GM23248 (cell line): ENCODE measurements around the gene GJD3. TPM values are rescaled to one million over a fixed set of nuclear protein-coding genes. Genes with fewer than 3 reads are reported as not detected.

Experiments
- DNase-seq: peaks from one replicate; pipeline ENCODE4 v3.0.0-alpha.2; 2015
- H2AFZ ChIP-seq: fragments of 200-600 bp; sonication (generic); 2 replicates; pipeline ENCODE4 v1.6.1; 2016; ENCODE audit warnings: antibody characterized with exemption
- H3F3A ChIP-seq: fragments of 200-600 bp; sonication (generic); 2 replicates; pipeline ENCODE4 v1.6.1; 2016; ENCODE audit warnings: mild to moderate bottlenecking, antibody characterized with exemption, mixed run types; ENCODE audit not compliant: insufficient read depth
- H3K27ac ChIP-seq: fragments of 200-600 bp; sonication (generic); 2 replicates; pipeline ENCODE4 v1.5.1; 2016; ENCODE audit warnings: mild to moderate bottlenecking
- H3K27me3 ChIP-seq: fragments of 200-600 bp; sonication (generic); replicated peaks from 2 replicates; pipeline ENCODE4 v1.6.1; 2016; ENCODE audit warnings: mild to moderate bottlenecking; ENCODE audit not compliant: insufficient read depth
- H3K36me3 ChIP-seq: fragments of 200-600 bp; sonication (generic); 2 replicates; pipeline ENCODE4 v1.6.1; 2016; ENCODE audit warnings: low read depth, mild to moderate bottlenecking
- H3K4me1 ChIP-seq: fragments of 200-600 bp; sonication (generic); 2 replicates; pipeline ENCODE4 v1.6.1; 2016; ENCODE audit warnings: mild to moderate bottlenecking; ENCODE audit not compliant: insufficient read depth
- H3K4me2 ChIP-seq: fragments of 200-600 bp; sonication (generic); one replicate; pipeline ENCODE4 v1.6.1; 2016; ENCODE audit warnings: mild to moderate bottlenecking; ENCODE audit not compliant: unreplicated experiment
- H3K4me3 ChIP-seq: fragments of 200-600 bp; sonication (generic); 2 replicates; pipeline ENCODE4 v1.5.1; 2016; ENCODE audit warnings: mild to moderate bottlenecking
- H3K79me2 ChIP-seq: fragments of 200-600 bp; sonication (generic); 2 replicates; pipeline ENCODE4 v1.6.1; 2016; ENCODE audit warnings: mild to moderate bottlenecking; ENCODE audit not compliant: insufficient read depth
- H3K9ac ChIP-seq: fragments of 200-600 bp; sonication (generic); 2 replicates; pipeline ENCODE4 v1.6.1; 2016; ENCODE audit warnings: mild to moderate bottlenecking
- H3K9me2 ChIP-seq: fragments of 200-600 bp; sonication (generic); 2 replicates; pipeline ENCODE4 v1.6.1; 2016; ENCODE audit warnings: mixed run types, mild to moderate bottlenecking, moderate library complexity; ENCODE audit not compliant: insufficient read depth
- H3K9me3 ChIP-seq: fragments of 200-600 bp; sonication (generic); one replicate; pipeline ENCODE4 v1.6.1; 2017; ENCODE audit warnings: low read depth
- H4K20me1 ChIP-seq: fragments of 200-600 bp; sonication (generic); 2 replicates; pipeline ENCODE4 v1.6.0; 2016; ENCODE audit not compliant: insufficient read depth
- EZH2 ChIP-seq: fragments of 200-600 bp; sonication (generic); IDR thresholded peaks from 2 replicates; pipeline ENCODE4 v1.6.1; 2018; ENCODE audit warnings: antibody characterized with exemption, mild to moderate bottlenecking; ENCODE audit not compliant: insufficient read depth, poor library complexity, severe bottlenecking
- EZH2phosphoT487 ChIP-seq: fragments of 200-600 bp; sonication (generic); IDR thresholded peaks from 2 replicates; pipeline ENCODE4 v1.6.1; 2018; ENCODE audit warnings: antibody characterized with exemption, moderate library complexity, mild to moderate bottlenecking, low read depth; ENCODE audit not compliant: insufficient read depth
- WGBS, 2 experiments: methylation state at CpG; one replicate each; pipeline ENCODE4 v1.1.6; 2015 to 2017; ENCODE audit warnings: low lambda C conversion rate in 2 of 2, low coverage in 1 of 2; ENCODE audit errors: missing lambda C conversion rate in 2 of 2; 5-methylcytosine and 5-hydroxymethylcytosine counted together
- in situ Hi-C: fragments of 300-500 bp; cut with MboI; formaldehyde crosslinking; loops from 2 replicates; pipeline ENCODE4 v1.15.0; 2020
- polyA plus RNA-seq: library from polyadenylated mRNA; unstranded; fragments of >200 nt; fragmentation: Nextera tagmentation; extraction: Ambion mirVana; gene quantifications from 2 replicates; pipeline ENCODE4 v1.2.1, GENCODE V29; 2016
- total RNA-seq: library from RNA; depleted of rRNA; stranded (reverse); fragments of >200 nt; shearing (Covaris generic); gene quantifications from 2 replicates; pipeline ENCODE4 v1.2.3, GENCODE V29; 2014

The GJD3 gene
- total and polyA plus RNA-seq, 2 experiments from 2014 or later, result 1.2 to 2.0 TPM

- Histone ChIP-seq H3K4me3 (peak overlapping the region; percentile 76), H2AFZ (peak overlapping the region; percentile 83), H3K79me2 (no peaks in the 10 kb centered on the region), H4K20me1 (no peaks in the 10 kb centered on the region), H3K4me1 (no peaks in the 10 kb centered on the region; the same call in 1 of the 2 replicates), H3K27me3 (no peaks in the 10 kb centered on the region), H3F3A (peaks cover 10% of the 10 kb centered on the region), H3K9me3 (no peaks in the 10 kb centered on the region), H3K9ac (peak overlapping the region; percentile 77), H3K27ac (no peak overlapping the region), H3K4me2 (peak overlapping the region; percentile 67), H3K9me2 (no peaks in the 10 kb centered on the region), H3K36me3 (no peaks in the 10 kb centered on the region)
- WGBS, 2 experiments, result 60 to 65% methylated on average over 20 to 21 of the region's 24 CpGs
- DNase-seq, result no peak
- no peak for TF ChIP-seq EZH2phosphoT487
- no peak for TF ChIP-seq EZH2
- in situ Hi-C loops, result loop anchor here (10.0 to 25.0 kb wide), 2 partner anchors 173 to 425 kb away; partner anchors contain the start of genes KRT27 and KRT28
These were observed 2.4 kb downstream of the GJD3 start for GRCh38 chr17:40361925-40362695.

GRCh38 chr17:40361063-40361924 is 3.2 kb downstream of the GJD3 start:
- Histone ChIP-seq H2AFZ (no peak overlapping the region), H3K4me1 (no peaks in the 10 kb centered on the region; the same call in 1 of the 2 replicates), H3K27ac (no peak overlapping the region), H3K79me2 (no peaks in the 10 kb centered on the region), H3K4me3 (no peak overlapping the region), H3F3A (peaks cover 10% of the 10 kb centered on the region), H3K9me3 (no peaks in the 10 kb centered on the region), H3K36me3 (no peaks in the 10 kb centered on the region), H4K20me1 (no peaks in the 10 kb centered on the region), H3K27me3 (no peaks in the 10 kb centered on the region), H3K9me2 (no peaks in the 10 kb centered on the region), H3K9ac (no peak overlapping the region), H3K4me2 (no peak overlapping the region)
- no peak for DNase-seq
- TF ChIP-seq EZH2phosphoT487 (no peak), EZH2 (no peak)
- 68 to 71% methylated on average over 22 to 30 of the region's 32 CpGs for WGBS, 2 experiments
- in situ Hi-C loops, result loop anchor here (10.0 to 25.0 kb wide), 2 partner anchors 174 to 426 kb away; partner anchors contain the start of genes KRT27 and KRT28

GRCh38 chr17:40360091-40360490 is 4.4 kb downstream of the GJD3 start:
- Histone ChIP-seq H3K9ac (no peak overlapping the region), H3K27me3 (no peaks in the 10 kb centered on the region), H3K27ac (no peak overlapping the region), H3K36me3 (no peaks in the 10 kb centered on the region), H3F3A (peaks cover 10% of the 10 kb centered on the region), H3K4me2 (no peak overlapping the region), H3K79me2 (no peaks in the 10 kb centered on the region), H2AFZ (no peak overlapping the region), H3K4me3 (no peak overlapping the region), H3K9me2 (no peaks in the 10 kb centered on the region), H3K4me1 (no peaks in the 10 kb centered on the region; the same call in 1 of the 2 replicates), H3K9me3 (no peaks in the 10 kb centered on the region), H4K20me1 (no peaks in the 10 kb centered on the region)
- WGBS, 2 experiments, result 88 to 92% methylated on average over 8 of the region's 8 CpGs
- DNase-seq, result no peak
- no peak for TF ChIP-seq EZH2
- TF ChIP-seq EZH2phosphoT487, result no peak
- in situ Hi-C loops, result loop anchor here (10.0 to 25.0 kb wide), 2 partner anchors 175 to 427 kb away; partner anchors contain the start of genes KRT27 and KRT28
